Hepatocyte (in vitro differentiated cells): Measurements from ENCODE around the gene HNMT.

ENCODE experiments used
- EZH2 ChIP-seq: fragments of 200-600 bp; sonication (generic); IDR thresholded peaks from 2 replicates; pipeline ENCODE4 v1.6.1; 2016; ENCODE audit warnings: antibody characterized with exemption, mild to moderate bottlenecking, borderline replicate concordance
- TF ChIP-seq, protein P1 (sequence below): fragments of 200-600 bp; sonication (generic); IDR thresholded peaks from 2 replicates; pipeline ENCODE4 v1.5.1; 2016; ENCODE audit warnings: antibody characterized with exemption, mild to moderate bottlenecking; ENCODE audit not compliant: poor library complexity

DNA sequence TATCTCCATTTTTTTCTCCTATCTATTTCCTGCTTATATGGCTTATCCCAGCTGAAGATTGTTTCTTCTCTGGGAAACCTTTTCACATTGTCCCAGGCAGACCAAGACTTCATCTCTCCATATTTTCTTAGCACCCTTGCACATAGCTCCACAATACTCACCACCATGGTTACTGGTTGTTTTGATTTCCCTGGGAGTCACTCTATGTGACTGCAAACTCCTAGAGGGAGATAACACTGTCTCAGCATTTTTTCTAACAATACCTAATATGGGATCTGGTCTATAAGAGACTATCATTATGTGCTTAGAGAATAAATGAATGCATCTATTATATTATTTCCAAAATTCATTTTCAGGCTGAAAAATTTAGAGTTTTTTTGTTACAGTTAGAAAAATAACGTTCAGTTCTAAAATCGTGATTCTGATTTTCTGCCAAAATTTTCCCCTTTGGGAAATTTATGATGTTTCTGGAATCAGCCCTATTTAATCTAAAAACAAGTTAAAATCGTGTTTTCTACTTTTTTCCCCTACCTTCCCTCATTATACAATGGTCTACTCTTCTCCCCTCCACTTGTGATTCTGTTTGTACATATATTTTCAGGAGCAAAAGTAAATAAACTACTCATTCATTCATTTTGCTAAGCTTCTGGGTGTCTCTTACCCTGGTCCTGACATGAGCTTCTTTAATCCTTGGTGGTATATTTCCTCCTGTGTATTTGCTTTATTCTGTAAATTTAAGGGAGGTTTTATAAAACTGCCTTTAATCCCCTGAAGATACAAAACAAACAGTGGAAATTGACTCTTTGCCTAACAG is 95.4 kb downstream of the HNMT start:
- TF ChIP-seq, protein P1, sequence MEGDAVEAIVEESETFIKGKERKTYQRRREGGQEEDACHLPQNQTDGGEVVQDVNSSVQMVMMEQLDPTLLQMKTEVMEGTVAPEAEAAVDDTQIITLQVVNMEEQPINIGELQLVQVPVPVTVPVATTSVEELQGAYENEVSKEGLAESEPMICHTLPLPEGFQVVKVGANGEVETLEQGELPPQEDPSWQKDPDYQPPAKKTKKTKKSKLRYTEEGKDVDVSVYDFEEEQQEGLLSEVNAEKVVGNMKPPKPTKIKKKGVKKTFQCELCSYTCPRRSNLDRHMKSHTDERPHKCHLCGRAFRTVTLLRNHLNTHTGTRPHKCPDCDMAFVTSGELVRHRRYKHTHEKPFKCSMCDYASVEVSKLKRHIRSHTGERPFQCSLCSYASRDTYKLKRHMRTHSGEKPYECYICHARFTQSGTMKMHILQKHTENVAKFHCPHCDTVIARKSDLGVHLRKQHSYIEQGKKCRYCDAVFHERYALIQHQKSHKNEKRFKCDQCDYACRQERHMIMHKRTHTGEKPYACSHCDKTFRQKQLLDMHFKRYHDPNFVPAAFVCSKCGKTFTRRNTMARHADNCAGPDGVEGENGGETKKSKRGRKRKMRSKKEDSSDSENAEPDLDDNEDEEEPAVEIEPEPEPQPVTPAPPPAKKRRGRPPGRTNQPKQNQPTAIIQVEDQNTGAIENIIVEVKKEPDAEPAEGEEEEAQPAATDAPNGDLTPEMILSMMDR = no peak
- TF ChIP-seq EZH2 = no peak
